GM12892 (cell line): ENCODE data around the gene RASGEF1C.

ENCODE experiments used
- POLR2A ChIP-seq: IDR thresholded peaks from 2 replicates; pipeline ENCODE4 v1.6.1; 2011; ENCODE audit warnings: low read depth, low read length, control low read depth
- TAF1 ChIP-seq: IDR thresholded peaks from 2 replicates; pipeline ENCODE4 v1.6.1; 2011; ENCODE audit warnings: low read depth, mild to moderate bottlenecking, control low read depth, low read length, borderline replicate concordance

DNA sequence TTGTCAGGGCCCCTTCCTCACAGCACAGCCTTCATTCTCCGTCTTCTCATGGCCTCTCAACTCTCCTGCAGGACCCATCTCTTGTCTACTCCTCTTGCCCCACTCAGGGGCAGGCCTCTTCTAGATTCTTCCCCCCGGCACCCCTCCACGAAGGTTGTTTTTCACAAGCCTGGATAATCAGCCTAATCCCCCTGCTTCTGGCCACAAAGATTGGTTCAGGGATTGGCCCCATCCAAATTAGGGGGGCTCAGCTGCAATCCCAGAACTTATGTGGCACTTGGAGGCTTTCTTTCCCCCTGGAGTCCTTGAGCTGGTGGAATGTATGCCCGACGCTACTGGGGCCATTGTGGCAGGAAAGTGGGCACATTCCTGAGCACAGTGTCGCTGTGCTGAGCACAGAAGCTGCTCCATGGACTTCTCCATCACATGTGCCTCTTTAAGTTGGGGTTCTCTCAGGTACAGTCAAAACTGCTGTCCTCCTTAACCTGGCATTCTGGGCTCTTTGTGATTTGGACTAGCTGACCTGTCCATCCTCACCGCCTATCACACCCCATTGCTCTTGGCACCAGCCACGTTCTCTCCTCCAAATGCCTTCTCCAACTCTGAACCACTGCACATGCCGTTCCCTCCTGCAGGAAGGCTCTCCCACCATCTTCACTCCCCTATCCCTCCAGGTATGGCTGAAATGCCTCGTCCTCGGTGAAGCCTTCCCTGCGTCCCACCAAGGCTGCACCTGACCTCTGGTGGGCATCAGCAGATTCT lies 70.6 kb downstream of the RASGEF1C start:
- TF ChIP-seq POLR2A: no peak
- TF ChIP-seq TAF1: no peak
